WTC11 (cell line): ENCODE measurements around the gene CCSER1. TPM values are rescaled to one million over a fixed set of nuclear protein-coding genes. Genes with fewer than 3 reads are reported as not detected.

Source experiments
- ATAC-seq: fragments of 200-7000 bp; cut with Tn5 transposase; 2 replicates; pipeline ENCODE4 v1.10.0; 2021; ENCODE audit warnings: mild to moderate bottlenecking, moderate library complexity
- CTCF ChIA-PET: fragments of 300-600 bp; sonication (Branson Sonifier 250); formaldehyde crosslinking; loops from one replicate; lab custom pipeline; 2021; ENCODE audit warnings: antibody characterized with exemption; lab: Charles Lee
- POLR2A ChIA-PET: fragments of 350-600 bp; sonication (Branson Sonifier 250); formaldehyde crosslinking; loops from one replicate; lab custom pipeline; 2021; ENCODE audit warnings: antibody characterized with exemption; lab: Charles Lee
- DNase-seq: peaks from one replicate; pipeline ENCODE4 v3.0.0; 2021; ENCODE audit warnings: low spot score
- H3K27ac Mint-ChIP-seq: 2 replicates; pipeline ENCODE4 v1.8.0; 2021; ENCODE audit warnings: mixed read lengths
- H3K27me3 Mint-ChIP-seq: 2 replicates; pipeline ENCODE4 v1.8.0; 2021; ENCODE audit warnings: low read depth, mild to moderate bottlenecking, moderate library complexity, mixed read lengths
- H3K36me3 Mint-ChIP-seq: 2 replicates; pipeline ENCODE4 v1.8.0; 2021; ENCODE audit warnings: mixed read lengths
- H3K4me1 Mint-ChIP-seq: 2 replicates; pipeline ENCODE4 v1.8.0; 2022; ENCODE audit warnings: mixed read lengths
- H3K4me3 Mint-ChIP-seq: 2 replicates; pipeline ENCODE4 v1.8.0; 2021; ENCODE audit warnings: mild to moderate bottlenecking, moderate library complexity, mixed read lengths
- H3K9me3 Mint-ChIP-seq: 2 replicates; pipeline ENCODE4 v1.8.0; 2021; ENCODE audit warnings: mixed read lengths
- AFF4 ChIP-seq: sonication (generic); formaldehyde crosslinking; IDR thresholded peaks from 2 replicates; pipeline ENCODE4 v1.8.1; 2023; ENCODE audit warnings: mild to moderate bottlenecking, missing genetic modification reagents, borderline replicate concordance
- CTCF ChIP-seq: fragments of 200-600 bp; IDR thresholded peaks from 2 replicates; pipeline ENCODE4 v1.8.0; 2022; ENCODE audit warnings: antibody characterized with exemption
- ELF4 ChIP-seq: sonication (generic); formaldehyde crosslinking; IDR thresholded peaks from 2 replicates; pipeline ENCODE4 v1.8.1; 2022; ENCODE audit warnings: low read depth, mild to moderate bottlenecking, moderate library complexity, missing genetic modification reagents
- FOXK1 ChIP-seq: sonication (generic); formaldehyde crosslinking; IDR thresholded peaks from 2 replicates; pipeline ENCODE4 v1.8.0; 2022; ENCODE audit warnings: mild to moderate bottlenecking, moderate library complexity, missing genetic modification reagents
- FOXP4 ChIP-seq: sonication (generic); formaldehyde crosslinking; IDR thresholded peaks from 2 replicates; pipeline ENCODE4 v1.8.0; 2022; ENCODE audit warnings: mild to moderate bottlenecking, missing genetic modification reagents
- JUN ChIP-seq: sonication (generic); formaldehyde crosslinking; IDR thresholded peaks from 2 replicates; pipeline ENCODE4 v1.8.0; 2023; ENCODE audit warnings: mild to moderate bottlenecking, missing genetic modification reagents
- NFATC4 ChIP-seq: fragments of 250-450 bp; sonication (Bioruptor Pico); IDR thresholded peaks from 2 replicates; pipeline ENCODE4 v1.9.0; 2021; ENCODE audit warnings: mild to moderate bottlenecking
- PRDM15 ChIP-seq: sonication (generic); formaldehyde crosslinking; IDR thresholded peaks from 2 replicates; pipeline ENCODE4 v1.8.0; 2022; ENCODE audit warnings: missing genetic modification reagents
- RELA ChIP-seq: sonication (generic); formaldehyde crosslinking; IDR thresholded peaks from 2 replicates; pipeline ENCODE4 v1.8.1; 2022; ENCODE audit warnings: missing genetic modification reagents, mild to moderate bottlenecking, borderline replicate concordance
- SP1 ChIP-seq: sonication (generic); formaldehyde crosslinking; conservative IDR thresholded peaks from 2 replicates; pipeline ENCODE4 v1.8.1; 2022; ENCODE audit warnings: missing genetic modification reagents
- TEAD1 ChIP-seq: sonication (generic); formaldehyde crosslinking; IDR thresholded peaks from 2 replicates; pipeline ENCODE4 v1.8.0; 2022; ENCODE audit warnings: mild to moderate bottlenecking, missing genetic modification reagents
- ZBTB43 ChIP-seq: sonication (generic); formaldehyde crosslinking; IDR thresholded peaks from 2 replicates; pipeline ENCODE4 v1.8.1; 2023; ENCODE audit warnings: mild to moderate bottlenecking, missing genetic modification reagents
- ZNF138 ChIP-seq: sonication (generic); formaldehyde crosslinking; conservative IDR thresholded peaks from 2 replicates; pipeline ENCODE4 v1.8.1; 2022; ENCODE audit warnings: mild to moderate bottlenecking, moderate library complexity, missing genetic modification reagents
- ZNF396 ChIP-seq: fragments of 250-450 bp; sonication (Bioruptor Pico); IDR thresholded peaks from 2 replicates; pipeline ENCODE4 v1.8.0; 2021; ENCODE audit warnings: mild to moderate bottlenecking, moderate library complexity, borderline replicate concordance
- ZNF425 ChIP-seq: fragments of 250-450 bp; sonication (Bioruptor Pico); conservative IDR thresholded peaks from 2 replicates; pipeline ENCODE4 v1.9.0; 2021; ENCODE audit warnings: mild to moderate bottlenecking
- total RNA-seq: library from RNA; stranded (reverse); gene quantifications from 3 replicates; pipeline ENCODE4 v1.2.3, GENCODE V29; 2021

The CCSER1 gene
- total RNA-seq, 1 experiment from 2014 or later = 0.87 TPM

GRCh38 chr4:90727938-90728337, 600.7 kb downstream of the CCSER1 start (continued):
- no peak for TF ChIP-seq ELF4 (CRISPR knock-in tag)
- no peak for TF ChIP-seq RELA (CRISPR knock-in tag)
- TF ChIP-seq JUN (CRISPR knock-in tag) = no peak
- TF ChIP-seq SP1 = peak; percentile 45; the same call in 1 of the 2 replicates
- peak; percentile 99 for TF ChIP-seq TEAD1 (CRISPR knock-in tag)
- TF ChIP-seq CTCF = no peak
- TF ChIP-seq ZBTB43 (CRISPR knock-in tag) = no peak
- no peak for TF ChIP-seq ZNF138 (CRISPR knock-in tag)

GRCh38 chr4:90730752-90731151, 603.6 kb downstream of the CCSER1 start:
- H3K9me3 Mint-ChIP-seq = peaks cover 3% of the 10 kb centered on the region; the same call in 1 of the 2 replicates

GRCh38 chr4:90733211-90733610, 606.0 kb downstream of the CCSER1 start:
- Mint-ChIP-seq H3K9me3 (no peaks in the 10 kb centered on the region), H3K4me3 (no peak overlapping the region), H3K27me3 (no peaks in the 10 kb centered on the region), H3K27ac (no peak overlapping the region), H3K36me3 (no peaks in the 10 kb centered on the region), H3K4me1 (peaks cover 31% of the 10 kb centered on the region)
- ChIA-PET CTCF (no interaction called here), POLR2A (no interaction called here)
- DNase-seq (no peak), ATAC-seq (no peak)
- TF ChIP-seq AFF4 (CRISPR knock-in tag) (no peak), PRDM15 (CRISPR knock-in tag) (no peak)

More at GRCh38 chr4:90730752-90731151, 603.6 kb downstream of the CCSER1 start:
- POLR2A ChIA-PET = no interaction called here
- DNase-seq (no peak), ATAC-seq (no peak)
- H3K27me3 Mint-ChIP-seq = no peaks in the 10 kb centered on the region
- H3K4me3 Mint-ChIP-seq = no peak overlapping the region
- CTCF ChIA-PET = no interaction called here
- no peaks in the 10 kb centered on the region for H3K36me3 Mint-ChIP-seq
- peaks cover 31% of the 10 kb centered on the region for H3K4me1 Mint-ChIP-seq
- TF ChIP-seq FOXK1 (no peak), ZNF396 (CRISPR knock-in tag) (no peak), ZNF425 (CRISPR knock-in tag) (no peak), FOXP4 (CRISPR knock-in tag) (no peak), NFATC4 (CRISPR knock-in tag) (no peak)
- TF ChIP-seq, all 79 proteins: peak for 0
- no peak overlapping the region for H3K27ac Mint-ChIP-seq
